H1 (cell line): ENCODE results near the gene RIN3.

Experiments used
- BACH1 ChIP-seq: IDR thresholded peaks from 2 replicates; pipeline ENCODE4 v1.6.1; 2012; ENCODE audit warnings: low read length, improper control_type of control experiment
- BRCA1 ChIP-seq: IDR thresholded peaks from 2 replicates; pipeline ENCODE4 v1.6.1; 2012; ENCODE audit warnings: low read depth, low read length, improper control_type of control experiment
- CREB1 ChIP-seq: IDR thresholded peaks from 2 replicates; pipeline ENCODE4 v1.6.1; 2012; ENCODE audit warnings: inconsistent platforms
- EZH2 ChIP-seq: fragments of 200-600 bp; sonication (generic); IDR thresholded peaks from 2 replicates; pipeline ENCODE4 v1.7.1; 2012; ENCODE audit warnings: low read depth, mild to moderate bottlenecking, moderate library complexity, low read length, inconsistent platforms; ENCODE audit not compliant: severe bottlenecking
- POLR2AphosphoS5 ChIP-seq: IDR thresholded peaks from 2 replicates; pipeline ENCODE4 v1.6.1; 2011; ENCODE audit warnings: low read depth, low read length
- RAD21 ChIP-seq, 2 experiments: IDR thresholded peaks in 1 of 2; conservative IDR thresholded peaks in 1 of 2; 2 replicates each; pipeline ENCODE4 v1.6.1; 2011; ENCODE audit warnings: low read depth in 2 of 2, low read length in 2 of 2, improper control_type of control experiment in 1 of 2, inconsistent platforms in 1 of 2, mild to moderate bottlenecking in 1 of 2, moderate library complexity in 1 of 2
- SIN3A ChIP-seq, 2 experiments: IDR thresholded peaks in 1 of 2; conservative IDR thresholded peaks in 1 of 2; 2 replicates each; pipeline ENCODE4 v1.6.1; 2011 to 2012; ENCODE audit warnings: low read length in 2 of 2, improper control_type of control experiment in 1 of 2, low read depth in 1 of 2, mild to moderate bottlenecking in 1 of 2
- SP1 ChIP-seq: IDR thresholded peaks from 2 replicates; pipeline ENCODE4 v1.6.1; 2011; ENCODE audit warnings: low read depth, low read length
- SP2 ChIP-seq: IDR thresholded peaks from 2 replicates; pipeline ENCODE4 v1.6.1; 2012; ENCODE audit warnings: mild to moderate bottlenecking, low read length, inconsistent platforms
- YY1 ChIP-seq: IDR thresholded peaks from 2 replicates; pipeline ENCODE4 v1.6.1; 2011; ENCODE audit warnings: low read depth, mild to moderate bottlenecking, low read length
- TF ChIP-seq, protein P1 (sequence below), 3 experiments: IDR thresholded peaks; 1 replicate in 2 of 3; 2 replicates in 1 of 3; pipeline versions ENCODE4 v1.5.1 to v1.6.1; 2011; ENCODE audit warnings: low read length in 3 of 3, mild to moderate bottlenecking in 3 of 3, inconsistent platforms in 2 of 3, low read depth in 1 of 3, moderate library complexity in 1 of 3; ENCODE audit not compliant: insufficient read depth in 1 of 3; ENCODE audit errors: control extremely low read depth in 1 of 3
- TF ChIP-seq, protein P2 (sequence below): IDR thresholded peaks from 2 replicates; pipeline ENCODE4 v1.6.1; 2012; ENCODE audit warnings: inconsistent platforms

DNA sequence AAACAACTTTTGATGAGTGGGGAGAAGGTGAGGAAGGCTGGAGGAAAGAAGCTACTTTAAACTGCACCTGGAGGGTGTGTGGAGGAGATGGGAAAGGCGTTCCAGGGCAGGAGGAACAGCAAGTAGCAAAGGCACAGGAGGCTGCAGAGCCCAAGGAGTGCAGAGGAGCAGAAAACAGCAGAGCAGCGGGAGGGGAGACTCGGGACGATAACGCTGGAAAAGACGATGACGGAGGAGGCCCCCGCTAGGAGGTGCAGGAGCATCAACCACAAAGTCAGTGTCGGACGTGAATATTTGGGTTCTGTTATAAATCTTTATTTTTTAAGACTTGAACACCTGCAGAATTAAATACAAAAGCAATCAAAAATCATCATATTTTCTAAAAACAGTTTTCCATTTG lies 189.9 kb downstream of the RIN3 start:
- TF ChIP-seq, protein P1, sequence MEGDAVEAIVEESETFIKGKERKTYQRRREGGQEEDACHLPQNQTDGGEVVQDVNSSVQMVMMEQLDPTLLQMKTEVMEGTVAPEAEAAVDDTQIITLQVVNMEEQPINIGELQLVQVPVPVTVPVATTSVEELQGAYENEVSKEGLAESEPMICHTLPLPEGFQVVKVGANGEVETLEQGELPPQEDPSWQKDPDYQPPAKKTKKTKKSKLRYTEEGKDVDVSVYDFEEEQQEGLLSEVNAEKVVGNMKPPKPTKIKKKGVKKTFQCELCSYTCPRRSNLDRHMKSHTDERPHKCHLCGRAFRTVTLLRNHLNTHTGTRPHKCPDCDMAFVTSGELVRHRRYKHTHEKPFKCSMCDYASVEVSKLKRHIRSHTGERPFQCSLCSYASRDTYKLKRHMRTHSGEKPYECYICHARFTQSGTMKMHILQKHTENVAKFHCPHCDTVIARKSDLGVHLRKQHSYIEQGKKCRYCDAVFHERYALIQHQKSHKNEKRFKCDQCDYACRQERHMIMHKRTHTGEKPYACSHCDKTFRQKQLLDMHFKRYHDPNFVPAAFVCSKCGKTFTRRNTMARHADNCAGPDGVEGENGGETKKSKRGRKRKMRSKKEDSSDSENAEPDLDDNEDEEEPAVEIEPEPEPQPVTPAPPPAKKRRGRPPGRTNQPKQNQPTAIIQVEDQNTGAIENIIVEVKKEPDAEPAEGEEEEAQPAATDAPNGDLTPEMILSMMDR (IDR thresholded peaks at IDR 0.05; ENCODE audit: control extremely low read depth in 1 of 3, insufficient read depth in 1 of 3, low read depth in 1 of 3, low read length in 3 of 3), result no peak
- no peak for TF ChIP-seq CREB1
- TF ChIP-seq RAD21 (IDR thresholded peaks at IDR 0.05 in 1 of 2, conservative IDR thresholded peaks at IDR 0.05 in 1 of 2; ENCODE audit: low read depth in 2 of 2, low read length in 2 of 2), result no peak
- TF ChIP-seq BACH1, result no peak
- TF ChIP-seq, protein P2, sequence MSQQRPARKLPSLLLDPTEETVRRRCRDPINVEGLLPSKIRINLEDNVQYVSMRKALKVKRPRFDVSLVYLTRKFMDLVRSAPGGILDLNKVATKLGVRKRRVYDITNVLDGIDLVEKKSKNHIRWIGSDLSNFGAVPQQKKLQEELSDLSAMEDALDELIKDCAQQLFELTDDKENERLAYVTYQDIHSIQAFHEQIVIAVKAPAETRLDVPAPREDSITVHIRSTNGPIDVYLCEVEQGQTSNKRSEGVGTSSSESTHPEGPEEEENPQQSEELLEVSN, result no peak
- no peak for TF ChIP-seq YY1
- no peak for TF ChIP-seq EZH2
- TF ChIP-seq SP1, result no peak
- no peak for TF ChIP-seq POLR2AphosphoS5
- no peak for TF ChIP-seq BRCA1
- no peak for TF ChIP-seq SIN3A (conservative IDR thresholded peaks at IDR 0.05 in 1 of 2, IDR thresholded peaks at IDR 0.05 in 1 of 2; ENCODE audit: low read depth in 1 of 2, low read length in 2 of 2)
- no peak for TF ChIP-seq SP2
